GM06990 (cell line): Measurements from ENCODE around the gene NDUFA1.
"Not testable (repeated sequence)": the region's sequence is repeated elsewhere in the genome, so short reads cannot be mapped to it uniquely, and the experiment has no call there.

ENCODE experiments used
- DNase-seq: peaks from one replicate; pipeline ENCODE4 v3.0.0-alpha.2; 2011; ENCODE audit not compliant: insufficient read length; ENCODE audit errors: extremely low read depth
- H3K27me3 ChIP-seq: replicated peaks from 2 replicates; pipeline ENCODE4 v1.6.0; 2011; ENCODE audit warnings: low read length; ENCODE audit not compliant: control insufficient read depth, insufficient read depth
- H3K36me3 ChIP-seq: 2 replicates; pipeline ENCODE4 v1.5.1; 2011; ENCODE audit warnings: low read length; ENCODE audit not compliant: control insufficient read depth, insufficient read depth
- H3K4me3 ChIP-seq: replicated peaks from 2 replicates; pipeline ENCODE4 v1.5.1; 2011; ENCODE audit warnings: low read depth, mild to moderate bottlenecking, control low read depth, low read length
- TF ChIP-seq, protein P1 (sequence below): IDR thresholded peaks from 2 replicates; pipeline ENCODE4 v1.5.1; 2011; ENCODE audit warnings: low read length, control low read depth, mild to moderate bottlenecking, inconsistent platforms; ENCODE audit not compliant: insufficient read depth, poor library complexity, severe bottlenecking

Gene NDUFA1

DNA sequence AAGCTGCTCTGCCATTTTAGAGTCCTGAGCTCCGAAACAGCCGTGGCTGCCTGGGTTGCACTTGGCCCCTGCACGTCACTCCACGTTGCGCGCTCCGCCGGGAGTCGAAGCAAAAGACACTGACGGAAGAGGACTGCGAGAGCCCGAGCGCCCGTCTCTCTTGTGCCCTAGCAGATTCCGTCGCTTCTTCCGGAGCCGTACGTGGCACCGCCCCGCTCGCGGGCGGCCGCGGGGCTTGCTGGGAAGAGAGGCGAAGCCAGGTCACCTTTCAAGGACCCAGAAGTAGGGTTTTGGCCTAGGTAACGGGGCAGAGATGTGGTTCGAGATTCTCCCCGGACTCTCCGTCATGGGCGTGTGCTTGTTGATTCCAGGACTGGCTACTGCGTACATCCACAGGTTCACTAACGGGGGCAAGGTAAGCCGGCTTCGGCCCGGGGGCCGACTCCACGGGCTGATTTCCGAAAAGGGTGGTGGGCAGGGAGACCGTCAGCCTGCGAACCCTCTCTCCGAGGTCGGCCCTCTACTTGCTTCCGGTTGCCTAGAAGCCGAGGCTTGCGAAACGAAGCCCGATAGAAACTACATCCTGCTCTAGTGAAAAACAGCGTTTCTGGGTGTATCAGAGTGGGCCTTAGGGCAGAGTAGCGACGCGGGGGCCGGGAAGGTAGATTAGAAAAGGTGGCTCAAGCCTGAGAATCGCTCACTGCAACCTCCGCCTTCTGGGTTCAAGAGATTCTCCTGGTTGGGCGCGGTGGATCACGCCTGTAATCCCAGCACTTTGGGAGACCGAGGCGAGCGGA, at the start of gene NDUFA1, which contains the start of gene RNF113A:
Gene NDUFA1, plus strand, starts transcription at position 234 of the 797 bp plus-strand sequence. Its CDS starts 80 bp downstream, at position 314.
Gene RNF113A, minus strand, starts transcription at position 135 of the 797 bp plus-strand sequence. Its CDS starts 120 bp downstream, at position 15.
- H3K36me3 ChIP-seq = no peaks in the 10 kb centered on the region
- H3K27me3 ChIP-seq = no peaks in the 10 kb centered on the region
- peak; percentile 96 for DNase-seq
- TF ChIP-seq, protein P1, sequence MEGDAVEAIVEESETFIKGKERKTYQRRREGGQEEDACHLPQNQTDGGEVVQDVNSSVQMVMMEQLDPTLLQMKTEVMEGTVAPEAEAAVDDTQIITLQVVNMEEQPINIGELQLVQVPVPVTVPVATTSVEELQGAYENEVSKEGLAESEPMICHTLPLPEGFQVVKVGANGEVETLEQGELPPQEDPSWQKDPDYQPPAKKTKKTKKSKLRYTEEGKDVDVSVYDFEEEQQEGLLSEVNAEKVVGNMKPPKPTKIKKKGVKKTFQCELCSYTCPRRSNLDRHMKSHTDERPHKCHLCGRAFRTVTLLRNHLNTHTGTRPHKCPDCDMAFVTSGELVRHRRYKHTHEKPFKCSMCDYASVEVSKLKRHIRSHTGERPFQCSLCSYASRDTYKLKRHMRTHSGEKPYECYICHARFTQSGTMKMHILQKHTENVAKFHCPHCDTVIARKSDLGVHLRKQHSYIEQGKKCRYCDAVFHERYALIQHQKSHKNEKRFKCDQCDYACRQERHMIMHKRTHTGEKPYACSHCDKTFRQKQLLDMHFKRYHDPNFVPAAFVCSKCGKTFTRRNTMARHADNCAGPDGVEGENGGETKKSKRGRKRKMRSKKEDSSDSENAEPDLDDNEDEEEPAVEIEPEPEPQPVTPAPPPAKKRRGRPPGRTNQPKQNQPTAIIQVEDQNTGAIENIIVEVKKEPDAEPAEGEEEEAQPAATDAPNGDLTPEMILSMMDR = no peak
- peak within 1 kb of the TSS; percentile 79 for H3K4me3 ChIP-seq

DNA sequence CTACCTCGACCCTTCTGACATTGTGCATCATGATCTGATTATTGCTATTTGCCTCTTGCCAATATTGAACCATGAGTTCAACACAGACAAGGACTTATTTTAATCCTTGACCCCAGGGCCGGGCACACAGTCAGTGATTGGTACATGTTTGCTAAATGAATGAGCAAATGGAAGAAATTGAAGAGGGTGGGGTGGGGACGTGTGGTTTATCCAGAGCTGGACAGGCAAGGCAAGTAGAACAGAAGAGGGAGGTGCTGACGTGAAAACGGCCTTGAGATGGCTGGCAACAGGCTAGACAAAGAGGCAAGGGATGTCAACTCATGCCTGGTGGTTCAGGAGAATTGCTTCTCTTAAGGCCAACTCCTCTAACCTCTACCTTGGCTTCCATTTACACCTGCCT, 47.4 kb upstream of the NDUFA1 start:
- DNase-seq, H3K36me3 ChIP-seq, H3K4me3 ChIP-seq, H3K27me3 ChIP-seq: not testable (repeated sequence)

DNA sequence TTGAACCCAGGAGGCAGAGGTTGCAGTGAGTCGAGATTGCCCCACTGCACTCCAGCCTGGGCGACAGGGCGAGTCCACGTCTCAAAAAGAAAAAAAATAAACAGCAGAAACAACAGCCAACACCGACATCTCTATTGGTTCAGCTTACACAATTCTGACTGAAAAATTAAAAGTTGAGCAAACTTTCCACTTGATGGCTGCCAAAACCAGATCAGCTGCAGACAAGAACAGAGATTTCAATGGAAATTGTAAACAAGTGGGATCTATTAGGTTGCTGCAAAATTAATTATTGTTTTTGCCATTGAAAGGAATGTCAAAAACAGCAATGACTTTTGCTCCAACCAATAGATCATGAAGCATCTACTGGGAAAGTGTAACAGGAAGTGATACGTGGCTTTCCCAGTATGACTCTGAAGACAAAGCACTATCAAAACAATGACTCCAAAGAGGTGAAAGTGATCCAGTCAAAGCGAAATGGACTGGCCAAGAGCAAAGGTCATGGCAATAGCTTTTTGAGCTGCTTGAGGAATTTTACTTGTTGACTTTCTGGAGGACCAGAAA, 45.2 kb upstream of the NDUFA1 start:
- Histone ChIP-seq H3K36me3 (no peaks in the 10 kb centered on the region), H3K4me3 (no peak overlapping the region), H3K27me3 (no peaks in the 10 kb centered on the region)
- peak; percentile 9 for DNase-seq
- TF ChIP-seq, protein P1 = no peak

DNA sequence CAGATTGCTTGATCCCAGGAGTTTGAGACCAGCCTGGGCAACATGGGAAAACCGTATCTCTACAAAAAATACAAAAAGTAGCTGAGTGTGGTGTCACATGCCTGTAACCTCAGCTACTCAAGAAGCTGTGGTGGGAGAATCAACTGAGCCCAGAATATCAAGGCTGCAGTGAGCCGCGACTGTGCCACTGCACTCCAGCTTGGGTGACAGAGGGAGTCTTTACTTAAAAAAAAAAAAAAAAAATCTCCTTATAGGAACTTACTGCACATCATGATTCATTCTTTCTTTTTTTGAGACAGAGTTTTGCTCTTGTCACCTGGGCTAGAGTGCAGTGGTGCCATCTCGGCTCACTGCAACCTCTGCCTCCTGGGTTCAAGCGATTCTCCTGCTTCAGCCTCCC, 43.2 kb upstream of the NDUFA1 start:
- Histone ChIP-seq H3K27me3 (no peaks in the 10 kb centered on the region), H3K4me3 (no peak overlapping the region), H3K36me3 (no peaks in the 10 kb centered on the region; the same call in 1 of the 2 replicates)
- DNase-seq = no peak
- TF ChIP-seq, protein P1 = no peak

DNA sequence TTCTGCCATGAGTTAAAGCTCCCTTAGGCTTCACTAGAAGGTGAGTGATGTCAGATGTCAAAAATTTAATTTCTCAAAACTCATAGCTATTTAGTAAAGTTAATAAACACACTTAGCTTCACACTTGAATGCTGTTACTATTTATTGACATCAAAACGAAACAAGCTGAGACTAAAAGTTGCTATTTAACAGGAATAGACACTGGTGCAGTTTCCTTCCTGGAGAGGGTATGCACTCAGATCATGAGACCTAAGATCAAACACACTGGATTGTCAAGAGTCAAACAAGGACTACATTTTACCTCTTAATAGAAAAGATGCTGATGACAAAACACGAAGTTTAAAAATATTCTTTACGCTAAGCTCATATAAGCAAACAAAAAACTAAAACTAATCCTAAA, 37.7 kb upstream of the NDUFA1 start:
- no peaks in the 10 kb centered on the region; the same call in 1 of the 2 replicates for H3K36me3 ChIP-seq
- DNase-seq = no peak
- H3K4me3 ChIP-seq = no peak overlapping the region
- TF ChIP-seq, protein P1 = no peak
- H3K27me3 ChIP-seq = no peaks in the 10 kb centered on the region
